Spleen (tissue), 11 donors: Measurements from ENCODE around the gene DHX35. TPM values are rescaled to one million over a fixed set of nuclear protein-coding genes. Genes with fewer than 3 reads are reported as not detected.

ENCODE experiments used
- DNase-seq: peaks from one replicate; pipeline ENCODE4 v3.0.0-alpha.2; 2020
- H3K27ac ChIP-seq, 8 donors: fragments of 200-600 bp; sonication (generic) in 7 of 8; 1 replicate in 4 of 8; 2 replicates in 4 of 8; pipeline versions ENCODE4 v1.5.0 to v1.8.0; 2016 to 2021; ENCODE audit warnings: inconsistent platforms in 4 of 8, mild to moderate bottlenecking in 4 of 8, moderate library complexity in 1 of 8
- H3K27me3 ChIP-seq, 7 donors: fragments of 200-600 bp; sonication (generic) in 6 of 7; replicated peaks in 1 of 7; 1 replicate in 4 of 7; 2 replicates in 3 of 7; pipeline versions ENCODE4 v1.5.0 to v1.8.0; 2016 to 2021; ENCODE audit warnings: inconsistent platforms in 3 of 7, mild to moderate bottlenecking in 1 of 7
- H3K36me3 ChIP-seq, 6 donors: fragments of 200-600 bp; sonication (generic) in 5 of 6; 1 replicate in 4 of 6; 2 replicates in 2 of 6; pipeline versions ENCODE4 v1.5.0 to v1.8.0; 2016 to 2021; ENCODE audit warnings: inconsistent platforms in 2 of 6
- H3K4me1 ChIP-seq, 6 donors: fragments of 200-600 bp; sonication (generic) in 5 of 6; 1 replicate in 3 of 6; 2 replicates in 3 of 6; pipeline versions ENCODE4 v1.5.0 to v1.8.0; 2016 to 2021; ENCODE audit warnings: inconsistent platforms in 3 of 6
- H3K4me3 ChIP-seq, 8 donors: fragments of 200-600 bp; sonication (generic) in 7 of 8; 1 replicate in 4 of 8; 2 replicates in 4 of 8; pipeline versions ENCODE4 v1.5.0 to v1.8.0; 2016 to 2021; ENCODE audit warnings: inconsistent platforms in 4 of 8, mild to moderate bottlenecking in 4 of 8, moderate library complexity in 2 of 8
- H3K9me3 ChIP-seq, 8 donors: fragments of 200-600 bp; sonication (generic) in 7 of 8; 1 replicate in 4 of 8; 2 replicates in 4 of 8; pipeline versions ENCODE4 v1.5.0 to v1.8.0; 2016 to 2021; ENCODE audit warnings: inconsistent platforms in 4 of 8
- CTCF ChIP-seq, 11 experiments: fragments of 200-600 bp in 7 of 11; fragments of 450-650 bp in 4 of 11; sonication (generic) in 4 of 11; IDR thresholded peaks in 8 of 11; conservative IDR thresholded peaks in 3 of 11; 1 replicate in 7 of 11; 2 replicates in 4 of 11; pipeline versions ENCODE4 v1.4.0 to v1.8.0; 2016 to 2021; ENCODE audit warnings: antibody characterized with exemption in 11 of 11, inconsistent platforms in 4 of 11, mild to moderate bottlenecking in 1 of 11
- POLR2A ChIP-seq, 3 donors: fragments of 450-650 bp; IDR thresholded peaks; one replicate each; pipeline ENCODE4 v1.5.1; 2017; ENCODE audit warnings: antibody characterized with exemption in 3 of 3, mild to moderate bottlenecking in 1 of 3
- POLR2AphosphoS5 ChIP-seq, 3 donors: sonication (generic); formaldehyde crosslinking; IDR thresholded peaks; one replicate each; pipeline ENCODE4 v1.5.1; 2017; ENCODE audit warnings: antibody characterized with exemption in 3 of 3
- WGBS, 5 donors: extraction: QIAGEN DNeasy Blood & Tissue Kit in 3 of 5; methylation state at CpG; one replicate each; pipeline versions ENCODE4 v1.1.5 to v1.1.7; 2013 to 2018; 5-methylcytosine and 5-hydroxymethylcytosine counted together
- intact Hi-C: fragments of 100-400 bp; cut with DNase I; formaldehyde crosslinking; loops from one replicate; pipeline ENCODE4 v1.15.0; 2023; ENCODE audit warnings: low total_unique reads
- polyA plus RNA-seq, 3 donors: library from polyadenylated mRNA; stranded (reverse); fragments of 200-250 nt; gene quantifications; one replicate each; pipeline ENCODE4 v1.2.1, GENCODE V29; 2013
- total RNA-seq, 7 donors: library from RNA; depleted of rRNA in 3 of 7; stranded (reverse); fragments of >200 nt in 3 of 7; fragmentation: NEBNext Ultra II Directional in 4 of 7; extraction: Animal tissue kit (Norgen Biotek cat#: 25700) in 4 of 7; gene quantifications; one replicate each; pipeline versions ENCODE4 v1.1.0 to v1.2.1, GENCODE V29; 2016 to 2021
- donor health status: healthy with polysubstance abuse.
- donor health status: DM: no; HTN: no; CAD: no; lungs with moderate emphysema.
- donor health status: DM: no; HTN: no; CAD: no.
- donor health status: Bipolar disorder and iron deficiency.
- donor health status: healthy.
- donor health status: DM: no; HTN: no; CAD: no.
- donor health status: DM: yes; HTN: yes; CAD: no.

DHX35 gene
- total and polyA plus RNA-seq, 10 donors, result 4.7 to 16.4 (median 11.3) TPM

- intact Hi-C loops, result no loop called here
- TF ChIP-seq POLR2AphosphoS5 (IDR thresholded peaks at IDR 0.05) (peak in 2 of 3 donors; percentile 19 to 63), POLR2A (IDR thresholded peaks at IDR 0.05) (no peak)
- Histone ChIP-seq H3K4me1 (no peaks in the 10 kb centered on the region), H3K27me3 (no peaks in the 10 kb centered on the region), H3K4me3 (no peak overlapping the region), H3K9me3 (no peaks in the 10 kb centered on the region), H3K36me3 (peaks cover 0 to 100% (median 62%) of the 10 kb centered on the region in 6 donors), H3K27ac (no peak overlapping the region)
- 93 to 99% (median 98%) methylated on average over 14 to 19 of the region's 19 CpGs for WGBS, 5 donors
- DNase-seq, result no peak
Measured at GRCh38 chr20:38918172-38918571, 44.0 kb upstream of the DHX35 start.

GRCh38 chr20:38919683-38920082, 42.5 kb upstream of the DHX35 start:
- Histone ChIP-seq H3K4me1 (no peaks in the 10 kb centered on the region), H3K4me3 (no peak overlapping the region), H3K9me3 (no peaks in the 10 kb centered on the region), H3K27ac (no peak overlapping the region), H3K27me3 (no peaks in the 10 kb centered on the region), H3K36me3 (peaks cover 0 to 92% (median 54%) of the 10 kb centered on the region in 6 donors)
- WGBS, 5 donors, result 83 to 89% (median 87%) methylated on average over 5 to 7 of the region's 7 CpGs
- intact Hi-C loops, result loop anchor here (10.0 kb wide), 1 partner anchor 125 kb away; no protein-coding TSS in a partner anchor
- DNase-seq, result no peak
- TF ChIP-seq POLR2AphosphoS5 (IDR thresholded peaks at IDR 0.05) (peak in 1 of 3 donors; percentile 19), CTCF (IDR thresholded peaks at IDR 0.05 in 8 of 11, conservative IDR thresholded peaks at IDR 0.05 in 3 of 11) (no peak)

GRCh38 chr20:38920411-38920810, 41.7 kb upstream of the DHX35 start:
- no peak for TF ChIP-seq POLR2A (IDR thresholded peaks at IDR 0.05)
- 86 to 93% (median 89%) methylated on average over 3 of the region's 3 CpGs for WGBS, 5 donors
- Histone ChIP-seq H3K27ac (no peak overlapping the region), H3K9me3 (no peaks in the 10 kb centered on the region), H3K27me3 (no peaks in the 10 kb centered on the region), H3K4me1 (peaks cover 0 to under 1% (median 0%) of the 10 kb centered on the region in 6 donors), H3K4me3 (no peak overlapping the region), H3K36me3 (peaks cover 0 to 84% (median 51%) of the 10 kb centered on the region in 6 donors)
- intact Hi-C loops, result loop anchor here (10.0 kb wide), 1 partner anchor 124 kb away; no protein-coding TSS in a partner anchor
- DNase-seq, result no peak

GRCh38 chr20:38920851-38921250, 41.3 kb upstream of the DHX35 start:
- H3K4me3 ChIP-seq, result no peak overlapping the region
- peaks cover 0 to 5% (median 3%) of the 10 kb centered on the region in 6 donors for H3K4me1 ChIP-seq
- no peak overlapping the region for H3K27ac ChIP-seq
- H3K27me3 ChIP-seq, result no peaks in the 10 kb centered on the region
- no peak for DNase-seq
- peaks cover 0 to 80% (median 48%) of the 10 kb centered on the region in 6 donors for H3K36me3 ChIP-seq
- intact Hi-C loops, result loop anchor here (10.0 kb wide), 1 partner anchor 124 kb away; no protein-coding TSS in a partner anchor
- TF ChIP-seq CTCF (IDR thresholded peaks at IDR 0.05 in 8 of 11, conservative IDR thresholded peaks at IDR 0.05 in 3 of 11) (no peak), POLR2A (IDR thresholded peaks at IDR 0.05) (no peak), POLR2AphosphoS5 (IDR thresholded peaks at IDR 0.05) (no peak)
- H3K9me3 ChIP-seq, result no peaks in the 10 kb centered on the region
- WGBS, 5 donors, result 87 to 94% (median 91%) methylated on average over 9 of the region's 9 CpGs

GRCh38 chr20:38924718-38925117, 37.4 kb upstream of the DHX35 start:
- peaks cover 0 to 41% (median 19%) of the 10 kb centered on the region in 6 donors for H3K36me3 ChIP-seq
- TF ChIP-seq CTCF (IDR thresholded peaks at IDR 0.05 in 8 of 11, conservative IDR thresholded peaks at IDR 0.05 in 3 of 11) (no peak), POLR2A (IDR thresholded peaks at IDR 0.05) (no peak), POLR2AphosphoS5 (IDR thresholded peaks at IDR 0.05) (no peak)
- H3K4me3 ChIP-seq, result no peak overlapping the region
- no peak overlapping the region for H3K27ac ChIP-seq
- peaks cover 8 to 33% (median 27%) of the 10 kb centered on the region in 6 donors for H3K4me1 ChIP-seq
- WGBS, 5 donors, result 91 to 96% (median 94%) methylated on average over 2 of the region's 2 CpGs
- DNase-seq, result no peak
- H3K9me3 ChIP-seq, result no peaks in the 10 kb centered on the region
- intact Hi-C loops, result loop anchor here (10.0 kb wide), 1 partner anchor 120 kb away; no protein-coding TSS in a partner anchor
- H3K27me3 ChIP-seq, result peaks cover 0 to 8% (median 0%) of the 10 kb centered on the region in 7 donors
